Measurements from ENCODE around the gene LAMTOR5.
"Not testable (repeated sequence)": the region's sequence is repeated elsewhere in the genome, so short reads cannot be mapped to it uniquely, and the experiment has no call there.

- not testable (repeated sequence) for TF ChIP-seq FOXA1 (IDR thresholded peaks at IDR 0.05); BHLHE40 (IDR thresholded peaks at IDR 0.05; ENCODE audit: borderline replicate concordance); LEF1 (IDR thresholded peaks at IDR 0.05; ENCODE audit: borderline replicate concordance); FOXM1 (IDR thresholded peaks at IDR 0.05; ENCODE audit: borderline replicate concordance); FOXK2 (IDR thresholded peaks at IDR 0.05); NFRKB (IDR thresholded peaks at IDR 0.05); ZNF384 (IDR thresholded peaks at IDR 0.05); ELF4 (IDR thresholded peaks at IDR 0.05); PKNOX1 (IDR thresholded peaks at IDR 0.05)
Observed at GRCh38 chr1:110413045-110413444, 5.6 kb upstream of the LAMTOR5 start.

All from HEK293T (cell line).